GM19023 (cell line): ENCODE data around the gene CFAP221.

Experiments
- ATAC-seq: cut with Tn5 transposase; IDR thresholded peaks from one replicate; pipeline ENCODE4 v1.9.1; 2021; ENCODE audit warnings: mild to moderate bottlenecking, moderate library complexity; ENCODE audit not compliant: unreplicated experiment

CFAP221 gene

GRCh38 chr2:119638685-119639554, 94.7 kb downstream of the CFAP221 start:
- no peak for ATAC-seq

GRCh38 chr2:119641562-119642258, 97.5 kb downstream of the CFAP221 start:
- ATAC-seq: peak; percentile 96

GRCh38 chr2:119644186-119644585, 99.9 kb downstream of the CFAP221 start:
- no peak for ATAC-seq

- no peak for ATAC-seq
These were observed 101.1 kb downstream of the CFAP221 start for GRCh38 chr2:119645173-119645855.

- no peak for ATAC-seq
These were observed 101.9 kb downstream of the CFAP221 start for GRCh38 chr2:119646149-119646548.

GRCh38 chr2:119647440-119648169, 103.4 kb downstream of the CFAP221 start:
- peak; percentile 72 for ATAC-seq

- no peak for ATAC-seq
These were observed 105.2 kb downstream of the CFAP221 start for GRCh38 chr2:119649364-119649917.

GRCh38 chr2:119650206-119650605, 106.0 kb downstream of the CFAP221 start:
- ATAC-seq: no peak

- ATAC-seq: no peak
These were observed 106.7 kb downstream of the CFAP221 start for GRCh38 chr2:119650846-119651370.

GRCh38 chr2:119657466-119658145, 113.4 kb downstream of the CFAP221 start:
- no peak for ATAC-seq

- no peak for ATAC-seq
These were observed 115.5 kb downstream of the CFAP221 start for GRCh38 chr2:119659601-119660342.

- no peak for ATAC-seq
These were observed 116.1 kb downstream of the CFAP221 start for GRCh38 chr2:119660343-119660658.

- ATAC-seq: no peak
These were observed 118.0 kb downstream of the CFAP221 start for GRCh38 chr2:119662297-119662696.

- no peak for ATAC-seq
These were observed 124.3 kb downstream of the CFAP221 start for GRCh38 chr2:119668546-119668945.

- no peak for ATAC-seq
These were observed 126.8 kb downstream of the CFAP221 start for GRCh38 chr2:119671016-119671415.

- no peak for ATAC-seq
These were observed 127.5 kb downstream of the CFAP221 start for GRCh38 chr2:119671752-119672151.

GRCh38 chr2:119672161-119672862, 128.1 kb downstream of the CFAP221 start:
- no peak for ATAC-seq

GRCh38 chr2:119673796-119674195, 129.5 kb downstream of the CFAP221 start:
- ATAC-seq: no peak
